GM18867 (cell line): ENCODE results near the gene NTN4.
"Not testable (repeated sequence)": the region's sequence is repeated elsewhere in the genome, so short reads cannot be mapped to it uniquely, and the experiment has no call there.

Source experiments
- ATAC-seq: cut with Tn5 transposase; IDR thresholded peaks from one replicate; pipeline ENCODE4 v1.9.1; 2021; ENCODE audit warnings: mild to moderate bottlenecking, moderate library complexity; ENCODE audit not compliant: unreplicated experiment

NTN4 gene

GRCh38 chr12:95671265-95671664, 119.3 kb downstream of the NTN4 start:
- no peak for ATAC-seq

- no peak for ATAC-seq
Measured at GRCh38 chr12:95663525-95663924, 127.0 kb downstream of the NTN4 start.

GRCh38 chr12:95661360-95661759, 129.2 kb downstream of the NTN4 start:
- ATAC-seq: no peak

- no peak for ATAC-seq
Measured at GRCh38 chr12:95658386-95658785, 132.2 kb downstream of the NTN4 start.

GRCh38 chr12:95654665-95655064, 135.9 kb downstream of the NTN4 start:
- not testable (repeated sequence) for ATAC-seq

GRCh38 chr12:95653771-95654546, 136.6 kb downstream of the NTN4 start:
- no peak for ATAC-seq

GRCh38 chr12:95651681-95652080, 138.9 kb downstream of the NTN4 start:
- no peak for ATAC-seq

GRCh38 chr12:95648990-95649791, 141.4 kb downstream of the NTN4 start:
- ATAC-seq: no peak

- no peak for ATAC-seq
Measured at GRCh38 chr12:95646781-95647190, 143.8 kb downstream of the NTN4 start.

GRCh38 chr12:95643256-95643655, 147.3 kb downstream of the NTN4 start:
- no peak for ATAC-seq

- no peak for ATAC-seq
Measured at GRCh38 chr12:95642583-95642982, 148.0 kb downstream of the NTN4 start.

- no peak for ATAC-seq
Measured at GRCh38 chr12:95641299-95641952, 149.1 kb downstream of the NTN4 start.

GRCh38 chr12:95640516-95640915, 150.0 kb downstream of the NTN4 start:
- no peak for ATAC-seq

GRCh38 chr12:95637471-95638155, 153.0 kb downstream of the NTN4 start:
- no peak for ATAC-seq

GRCh38 chr12:95637010-95637409, 153.6 kb downstream of the NTN4 start:
- no peak for ATAC-seq

- no peak for ATAC-seq
Measured at GRCh38 chr12:95634622-95635621, 155.6 kb downstream of the NTN4 start.

- ATAC-seq: no peak
Measured at GRCh38 chr12:95633732-95634465, 156.7 kb downstream of the NTN4 start.

GRCh38 chr12:95633049-95633731, 157.4 kb downstream of the NTN4 start:
- ATAC-seq: no peak

- ATAC-seq: no peak
Measured at GRCh38 chr12:95630496-95630895, 160.1 kb downstream of the NTN4 start.
